HepG2 (cell line): ENCODE results near the gene C17orf75. TPM values are rescaled to one million over a fixed set of nuclear protein-coding genes. Genes with fewer than 3 reads are reported as not detected.
A peak's percentile ranks its signal among the peaks of the same experiment; 100 is the strongest.

Experiments used
- ATAC-seq: fragments of 200-7000 bp; cut with Tn5 transposase; 3 replicates; pipeline ENCODE4 v1.9.1; 2020; ENCODE audit warnings: mild to moderate bottlenecking, moderate library complexity
- BruUV-seq: library from RNA; stranded (reverse); fragments of 400-500 nt; replicated peaks from 2 replicates; lab custom pipeline; 2021; lab: Mats Ljungman, UMichigan
- CTCF ChIA-PET: fragments of 300-600 bp; formaldehyde crosslinking; extraction: SDS; loops from one replicate; lab custom pipeline; 2021; ENCODE audit warnings: low total read pairs, inconsistent platforms, low intra/inter-chr PET ratio; lab: Yijun Ruan, JAX
- POLR2A ChIA-PET: fragments of 350-600 bp; sonication (Branson Sonifier 250); formaldehyde crosslinking; loops from one replicate; lab custom pipeline; 2020; ENCODE audit warnings: antibody characterized with exemption, inconsistent platforms; lab: Yijun Ruan, JAX
- DNase-seq: peaks from one replicate; pipeline ENCODE4 v3.0.0-alpha.2; 2015; ENCODE audit warnings: low spot score
- FAIRE-seq: peaks from 3 replicates; lab custom pipeline; 2011; peaks lifted over from hg19 to GRCh38; lab: Jason Lieb, UNC
- H2AFZ ChIP-seq: one replicate; pipeline ENCODE4 v1.6.1; 2011; ENCODE audit warnings: low read length, inconsistent platforms
- H3K27ac ChIP-seq: fragments of 300-600 bp; 3 replicates; pipeline ENCODE4 v1.8.0; 2011; ENCODE audit warnings: mixed run types, mild to moderate bottlenecking, mixed read lengths, low read length, inconsistent platforms; ENCODE audit not compliant: insufficient read depth; ENCODE audit errors: extremely low read length
- H3K27me3 ChIP-seq, 2 experiments: fragments of 200-600 bp in 1 of 2; 2 replicates in 1 of 2; 3 replicates in 1 of 2; pipeline versions ENCODE4 v1.6.0 to v1.8.0; 2011; ENCODE audit warnings: low read length in 2 of 2, mild to moderate bottlenecking in 2 of 2, moderate library complexity in 2 of 2, inconsistent platforms in 1 of 2; ENCODE audit not compliant: insufficient read depth in 2 of 2, control insufficient read depth in 1 of 2
- H3K36me3 ChIP-seq, 2 experiments: fragments of 200-600 bp in 1 of 2; replicated peaks in 1 of 2; 2 replicates in 1 of 2; 3 replicates in 1 of 2; pipeline versions ENCODE4 v1.5.1 to v1.8.0; 2011; ENCODE audit warnings: low read length in 2 of 2, inconsistent platforms in 1 of 2; ENCODE audit not compliant: insufficient read depth in 2 of 2, control insufficient read depth in 1 of 2
- H3K4me1 ChIP-seq: 2 replicates; pipeline ENCODE4 v1.5.1; 2012; ENCODE audit warnings: low read length, inconsistent platforms; ENCODE audit not compliant: insufficient read depth
- H3K4me2 ChIP-seq: 2 replicates; pipeline ENCODE4 v1.6.0; 2011; ENCODE audit warnings: low read depth, low read length, inconsistent platforms
- H3K4me3 ChIP-seq, 3 experiments: fragments of 200-600 bp in 1 of 3; sonication (generic), shearing (Covaris generic) in 1 of 3; replicated peaks in 1 of 3; 2 replicates each; pipeline ENCODE4 v1.5.1; 2011 to 2016; ENCODE audit warnings: low read length in 3 of 3, inconsistent platforms in 2 of 3, low read depth in 2 of 3, mild to moderate bottlenecking in 2 of 3, control low read depth in 1 of 3, mixed read lengths in 1 of 3; ENCODE audit not compliant: insufficient read depth in 1 of 3
- H3K79me2 ChIP-seq: one replicate; pipeline ENCODE4 v1.6.1; 2011; ENCODE audit warnings: low read length, inconsistent platforms; ENCODE audit not compliant: insufficient read depth
- H3K9ac ChIP-seq: 2 replicates; pipeline ENCODE4 v1.6.0; 2011; ENCODE audit warnings: mild to moderate bottlenecking, low read depth, low read length, inconsistent platforms; ENCODE audit not compliant: insufficient read depth
- H3K9me3 ChIP-seq: 2 replicates; pipeline ENCODE4 v1.5.1; 2012; ENCODE audit warnings: mild to moderate bottlenecking, low read length
- H4K20me1 ChIP-seq: 2 replicates; pipeline ENCODE4 v1.6.0; 2011; ENCODE audit warnings: inconsistent platforms, mild to moderate bottlenecking, low read length, moderate library complexity; ENCODE audit not compliant: insufficient read depth
- ADNP ChIP-seq: sonication (generic); formaldehyde crosslinking; IDR thresholded peaks from 2 replicates; pipeline ENCODE4 v1.4.0; 2020; ENCODE audit warnings: missing genetic modification reagents
- AGO1 ChIP-seq: fragments of 200-400 bp; formaldehyde crosslinking; IDR thresholded peaks from 2 replicates; pipeline ENCODE4 v1.6.1; 2017; ENCODE audit warnings: mild to moderate bottlenecking, low read depth, low read length, moderate library complexity; ENCODE audit not compliant: poor library complexity, severe bottlenecking
- CAMTA2 ChIP-seq: sonication (generic); formaldehyde crosslinking; IDR thresholded peaks from 2 replicates; pipeline ENCODE4 v1.4.0; 2020; ENCODE audit warnings: mild to moderate bottlenecking, missing genetic modification reagents, borderline replicate concordance
- FOXJ3 ChIP-seq: sonication (generic); formaldehyde crosslinking; IDR thresholded peaks from 2 replicates; pipeline ENCODE4 v1.4.0; 2020; ENCODE audit warnings: missing genetic modification reagents, mild to moderate bottlenecking, borderline replicate concordance
- KDM5B ChIP-seq: sonication (generic); formaldehyde crosslinking; IDR thresholded peaks from 2 replicates; pipeline ENCODE4 v1.4.0; 2020; ENCODE audit warnings: missing genetic modification reagents, mild to moderate bottlenecking, borderline replicate concordance
- MNT ChIP-seq: fragments of 450-650 bp; IDR thresholded peaks from 2 replicates; pipeline ENCODE4 v1.6.1; 2016
- MYC ChIP-seq: sonication (generic); formaldehyde crosslinking; IDR thresholded peaks from 2 replicates; pipeline ENCODE4 v1.9.0; 2021; ENCODE audit warnings: missing genetic modification reagents, borderline replicate concordance
- POLR2AphosphoS2 ChIP-seq: IDR thresholded peaks from 2 replicates; pipeline ENCODE4 v1.6.1; 2011; ENCODE audit warnings: low read depth, low read length, improper control_type of control experiment
- PPARG ChIP-seq: conservative IDR thresholded peaks from 2 replicates; pipeline ENCODE4 v1.6.1; 2016; ENCODE audit warnings: missing biosample characterization, missing genetic modification reagents
- RFX1 ChIP-seq: fragments of 450-650 bp; IDR thresholded peaks from 2 replicates; pipeline ENCODE4 v1.6.1; 2017
- SATB2 ChIP-seq: sonication (generic); formaldehyde crosslinking; IDR thresholded peaks from 2 replicates; pipeline ENCODE4 v1.5.0; 2020; ENCODE audit warnings: missing genetic modification reagents
- STAT6 ChIP-seq: sonication (generic); formaldehyde crosslinking; IDR thresholded peaks from 2 replicates; pipeline ENCODE4 v1.4.0; 2020; ENCODE audit warnings: missing genetic modification reagents, mild to moderate bottlenecking, borderline replicate concordance
- ZNF230 ChIP-seq: sonication (generic); formaldehyde crosslinking; IDR thresholded peaks from 2 replicates; pipeline ENCODE4 v1.4.0; 2020; ENCODE audit warnings: mild to moderate bottlenecking, missing genetic modification reagents
- ZNF597 ChIP-seq: sonication (generic); formaldehyde crosslinking; IDR thresholded peaks from 2 replicates; pipeline ENCODE4 v1.5.0; 2020; ENCODE audit warnings: missing genetic modification reagents
- WGBS: methylation state at CpG from one replicate; pipeline ENCODE4 v1.1.6; 2017; ENCODE audit warnings: low lambda C conversion rate; 5-methylcytosine and 5-hydroxymethylcytosine counted together
- in situ Hi-C: cut with HindIII; loops from 2 replicates; pipeline ENCODE4 v1.10.0; 2017; ENCODE audit warnings: low pct_unique_long_range_greater_than_20kb; ENCODE audit not compliant: extremely low pct_ligation_motif_present
- intact Hi-C: fragments of 100-400 bp; cut with micrococcal nuclease; formaldehyde crosslinking; loops from one replicate; pipeline ENCODE4 v1.10.0; 2022; ENCODE audit not compliant: unreplicated experiment
- polyA plus RNA-seq, 8 experiments: library from polyadenylated mRNA; depleted of rRNA in 3 of 8; stranded (reverse) in 7 of 8; unstranded in 1 of 8; fragments of >200 nt; fragmentation: Illumina TruSeq in 4 of 8; extraction: Trizol in 4 of 8; gene quantifications; 2 replicates each; pipeline versions ENCODE4 v1.2.1 to v1.2.3, GENCODE V29; 2011 to 2016; ENCODE audit warnings: low read depth in 4 of 8, missing spikeins in 1 of 8, mixed read lengths in 1 of 8; ENCODE audit not compliant: insufficient read depth in 1 of 8
- total RNA-seq, 5 experiments: library from RNA; depleted of rRNA; stranded (reverse); fragments of >200 nt; fragmentation: Illumina TruSeq; extraction: Trizol; gene quantifications; 2 replicates each; pipeline ENCODE4 v1.2.3, GENCODE V29; 2016; ENCODE audit warnings: low read depth in 1 of 5
- TF ChIP-seq, protein P1 (sequence below): sonication (generic); formaldehyde crosslinking; IDR thresholded peaks from 2 replicates; pipeline ENCODE4 v1.4.0; 2020; ENCODE audit warnings: low read depth, missing genetic modification reagents

C17orf75 gene
- total and polyA plus RNA-seq, 2 of the 13 experiments (the other 11 are each of a cell fraction or from before 2014, with no cell fraction given): 16.2 to 33.0 TPM

- Histone ChIP-seq H3K27ac (no peak overlapping the region), H3K4me2 (peak overlapping the region; percentile 91), H2AFZ (peak overlapping the region; percentile 97), H3K9me3 (no peaks in the 10 kb centered on the region), H3K9ac (peak overlapping the region; percentile 49), H3K4me1 (peaks cover 76% of the 10 kb centered on the region), H3K36me3 (no peaks in the 10 kb centered on the region), H3K79me2 (no peaks in the 10 kb centered on the region), H3K4me3 (peak overlapping the region; percentile 48 to 63 (median 55)), H3K27me3 (no peaks in the 10 kb centered on the region; a peak in 1 of 5 replicates), H4K20me1 (no peaks in the 10 kb centered on the region)
- intact Hi-C loops: no loop called here
- no peak for FAIRE-seq
- no peak for DNase-seq
- ATAC-seq: peak; percentile 20
- POLR2A ChIA-PET: interaction anchor here (1.1 to 2.7 kb wide), 2 partner anchors 16 to 17 kb away, joined by 3 to 10 read pairs; partner anchors contain the start of gene C17orf75
- in situ Hi-C loops: loop anchor here (5.0 kb wide), 1 partner anchor 67 kb away; no protein-coding TSS in a partner anchor
- BruUV-seq: no TSS peak
- CTCF ChIA-PET: no interaction called here
- WGBS: under 1% methylated on average over 11 of the region's 11 CpGs
- TF ChIP-seq SATB2 (CRISPR knock-in tag) (no peak), ZNF230 (CRISPR knock-in tag) (no peak), RFX1 (no peak), CAMTA2 (0 out of 2 replicates have a peak, but pooled peaks have one; percentile 36), STAT6 (CRISPR knock-in tag) (no peak), MNT (no peak), AGO1 (no peak), KDM5B (no peak), ZNF597 (CRISPR knock-in tag) (no peak), MYC (no peak), FOXJ3 (no peak), ADNP (CRISPR knock-in tag) (no peak), POLR2AphosphoS2 (no peak), PPARG (no peak)
- TF ChIP-seq, protein P1, sequence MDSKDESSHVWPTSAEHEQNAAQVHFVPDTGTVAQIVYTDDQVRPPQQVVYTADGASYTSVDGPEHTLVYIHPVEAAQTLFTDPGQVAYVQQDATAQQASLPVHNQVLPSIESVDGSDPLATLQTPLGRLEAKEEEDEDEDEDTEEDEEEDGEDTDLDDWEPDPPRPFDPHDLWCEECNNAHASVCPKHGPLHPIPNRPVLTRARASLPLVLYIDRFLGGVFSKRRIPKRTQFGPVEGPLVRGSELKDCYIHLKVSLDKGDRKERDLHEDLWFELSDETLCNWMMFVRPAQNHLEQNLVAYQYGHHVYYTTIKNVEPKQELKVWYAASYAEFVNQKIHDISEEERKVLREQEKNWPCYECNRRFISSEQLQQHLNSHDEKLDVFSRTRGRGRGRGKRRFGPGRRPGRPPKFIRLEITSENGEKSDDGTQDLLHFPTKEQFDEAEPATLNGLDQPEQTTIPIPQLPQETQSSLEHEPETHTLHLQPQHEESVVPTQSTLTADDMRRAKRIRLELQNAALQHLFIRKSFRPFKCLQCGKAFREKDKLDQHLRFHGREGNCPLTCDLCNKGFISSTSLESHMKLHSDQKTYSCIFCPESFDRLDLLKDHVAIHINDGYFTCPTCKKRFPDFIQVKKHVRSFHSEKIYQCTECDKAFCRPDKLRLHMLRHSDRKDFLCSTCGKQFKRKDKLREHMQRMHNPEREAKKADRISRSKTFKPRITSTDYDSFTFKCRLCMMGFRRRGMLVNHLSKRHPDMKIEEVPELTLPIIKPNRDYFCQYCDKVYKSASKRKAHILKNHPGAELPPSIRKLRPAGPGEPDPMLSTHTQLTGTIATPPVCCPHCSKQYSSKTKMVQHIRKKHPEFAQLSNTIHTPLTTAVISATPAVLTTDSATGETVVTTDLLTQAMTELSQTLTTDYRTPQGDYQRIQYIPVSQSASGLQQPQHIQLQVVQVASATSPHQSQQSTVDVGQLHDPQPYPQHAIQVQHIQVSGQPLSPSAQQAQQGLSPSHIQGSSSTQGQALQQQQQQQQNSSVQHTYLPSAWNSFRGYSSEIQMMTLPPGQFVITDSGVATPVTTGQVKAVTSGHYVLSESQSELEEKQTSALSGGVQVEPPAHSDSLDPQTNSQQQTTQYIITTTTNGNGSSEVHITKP: no peak
Measured at GRCh38 chr17:32323811-32324491, 18.0 kb downstream of the C17orf75 start.
